ENCODE data around the gene ITPR2. TPM values are rescaled to one million over a fixed set of nuclear protein-coding genes. Genes with fewer than 3 reads are reported as not detected.
"Not testable (repeated sequence)": the region's sequence is repeated elsewhere in the genome, so short reads cannot be mapped to it uniquely, and the experiment has no call there.

Gene ITPR2
- total RNA-seq, 1 experiment from 2014 or later: 9.3 TPM

DNA sequence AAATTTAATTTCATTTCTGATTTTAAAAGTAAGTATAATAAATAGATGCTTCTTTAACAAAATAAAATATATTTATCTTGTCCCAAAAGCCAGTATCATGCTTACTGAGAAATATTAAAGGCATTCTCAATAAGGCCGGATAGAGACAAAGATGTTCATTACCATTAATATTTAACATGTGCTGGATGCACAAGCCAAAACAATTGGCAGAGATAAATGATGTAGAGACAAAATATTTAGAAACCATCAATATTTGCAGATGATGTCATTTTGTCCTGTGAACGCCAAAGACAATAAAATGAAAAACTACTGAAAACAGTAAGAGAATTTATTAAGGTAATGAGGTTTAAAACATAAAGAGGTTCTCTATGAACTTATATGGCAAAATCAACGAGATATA lies 313.5 kb downstream of the ITPR2 start:
- DNase-seq (ENCODE audit: low spot score): no peak

DNA sequence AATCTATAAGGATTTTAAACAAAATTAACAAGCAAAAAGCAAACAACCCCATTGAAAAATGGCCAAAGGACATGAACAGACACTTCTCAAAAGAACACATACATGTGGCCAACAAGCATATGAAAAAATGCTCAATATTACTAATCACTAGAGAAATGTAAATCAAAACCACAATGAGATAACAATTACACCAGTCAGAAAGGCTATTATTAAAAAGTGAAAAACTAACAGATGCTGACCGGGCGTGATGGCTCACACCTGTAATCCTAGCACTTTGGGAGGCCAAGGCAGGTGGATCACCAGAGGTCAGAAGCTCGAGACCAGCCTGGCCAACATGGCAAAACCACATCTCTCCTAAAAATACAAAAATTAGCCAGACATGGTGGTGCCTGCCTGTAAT lies 315.7 kb downstream of the ITPR2 start:
- not testable (repeated sequence) for DNase-seq (ENCODE audit: low spot score)

DNA sequence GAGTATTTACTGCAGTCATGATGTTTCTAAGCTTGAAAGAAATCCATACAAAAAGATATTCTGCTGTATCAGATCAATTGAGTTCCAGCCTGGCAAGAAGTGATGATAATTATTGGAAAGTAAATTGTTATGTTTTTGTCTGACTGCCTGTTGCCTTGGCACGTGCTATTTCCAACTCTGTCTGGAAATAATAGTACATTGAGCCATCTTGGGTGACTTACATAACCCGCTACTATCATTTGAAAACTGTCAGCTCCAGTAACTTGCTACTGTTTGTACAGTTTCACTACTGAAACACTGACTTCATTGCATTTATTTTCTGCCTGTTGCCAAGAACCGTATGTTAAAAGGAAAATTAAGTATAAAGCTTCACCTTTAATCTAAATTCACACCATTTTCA lies 318.6 kb downstream of the ITPR2 start:
- no peak for DNase-seq (ENCODE audit: low spot score)

GRCh38 chr12:26513363-26514043 lies 319.5 kb downstream of the ITPR2 start:
- DNase-seq (ENCODE audit: low spot score): no peak

DNA sequence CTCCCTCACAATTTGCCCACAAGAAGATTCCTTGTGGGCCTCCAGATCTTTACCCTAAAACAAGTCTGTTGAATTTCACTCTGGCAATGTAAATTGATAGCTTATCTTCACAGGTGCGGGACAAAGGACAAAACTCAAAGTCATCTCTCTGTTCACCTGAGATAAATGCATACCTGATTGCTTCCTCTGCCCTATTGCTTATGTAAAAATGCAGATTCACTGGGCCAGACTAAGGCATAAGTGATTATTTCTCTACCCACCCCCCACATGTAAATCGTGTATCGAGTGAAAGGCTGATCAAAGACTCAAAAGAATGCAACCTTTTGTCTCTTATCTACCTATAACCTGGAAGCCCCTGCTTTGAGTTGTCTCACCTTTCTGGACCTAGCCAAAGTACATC lies 320.8 kb downstream of the ITPR2 start:
- no peak for DNase-seq (ENCODE audit: low spot score)

DNA sequence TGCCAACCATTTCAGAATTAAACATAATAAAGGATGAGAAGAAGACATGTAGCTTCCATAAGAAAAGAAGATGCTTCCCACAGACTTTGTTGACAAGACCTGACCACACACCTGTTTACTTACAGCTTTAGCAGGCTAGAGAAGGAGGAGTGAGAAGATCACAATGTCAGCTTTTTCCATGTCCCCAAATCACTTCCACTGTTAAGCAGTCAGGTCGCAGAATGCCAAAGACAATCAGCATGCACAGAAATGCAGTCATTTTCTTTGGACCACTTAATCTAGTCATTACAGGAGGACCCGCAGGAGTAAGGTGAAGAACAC lies 322.7 kb downstream of the ITPR2 start:
- no peak for DNase-seq (ENCODE audit: low spot score)

- DNase-seq (ENCODE audit: low spot score): no peak
Measured at GRCh38 chr12:26507613-26508012, 325.4 kb downstream of the ITPR2 start.

GRCh38 chr12:26499979-26500640 lies 332.9 kb downstream of the ITPR2 start:
- no peak for DNase-seq (ENCODE audit: low spot score)

DNA sequence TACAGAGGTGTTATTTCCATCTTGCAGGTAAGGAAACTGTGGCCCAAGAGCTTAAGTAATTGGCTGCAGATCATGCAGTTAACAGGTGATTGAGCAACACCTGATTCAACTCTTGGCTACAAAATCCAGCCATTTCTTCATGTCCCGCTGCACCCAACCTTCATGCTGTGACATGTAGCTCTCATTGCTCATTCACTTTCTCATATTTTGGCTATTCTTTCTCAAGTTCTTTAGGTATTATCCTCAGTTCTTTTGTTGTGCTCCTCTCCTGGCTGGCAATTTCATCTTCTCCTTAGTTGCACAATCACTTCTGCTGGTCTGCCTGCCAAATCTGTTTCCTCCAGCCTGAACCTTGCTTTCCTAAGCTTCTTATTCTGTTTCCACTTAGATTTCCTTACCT lies 336.8 kb downstream of the ITPR2 start:
- no peak for DNase-seq (ENCODE audit: low spot score)

- DNase-seq (ENCODE audit: low spot score): no peak
Measured at GRCh38 chr12:26493656-26494055, 339.3 kb downstream of the ITPR2 start.

GRCh38 chr12:26492406-26492805 lies 340.6 kb downstream of the ITPR2 start:
- DNase-seq (ENCODE audit: low spot score): no peak

GRCh38 chr12:26489908-26490307 lies 343.1 kb downstream of the ITPR2 start:
- DNase-seq (ENCODE audit: low spot score): no peak

GRCh38 chr12:26488351-26488750 lies 344.6 kb downstream of the ITPR2 start:
- DNase-seq (ENCODE audit: low spot score): no peak

DNA sequence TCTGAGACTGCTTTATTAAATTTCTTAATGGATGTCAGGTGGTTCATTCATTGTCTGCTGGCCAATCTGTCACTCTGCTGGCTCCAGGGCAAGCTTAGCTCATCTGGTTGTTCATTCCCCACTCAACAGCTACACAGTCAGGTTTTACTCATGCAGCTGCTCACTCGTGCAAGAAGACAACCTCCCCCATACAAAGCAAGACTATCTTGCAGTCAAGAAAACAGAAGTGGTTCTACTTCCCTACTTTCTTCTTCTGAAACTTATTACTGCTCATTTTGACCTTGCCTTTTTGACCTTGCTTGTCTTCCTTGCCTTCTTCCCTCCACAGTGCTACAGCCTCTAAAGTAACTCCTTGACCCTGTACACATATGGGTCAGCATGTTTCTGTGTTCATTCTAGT lies 359.7 kb downstream of the ITPR2 start:
- no peak for DNase-seq (ENCODE audit: low spot score)

DNA sequence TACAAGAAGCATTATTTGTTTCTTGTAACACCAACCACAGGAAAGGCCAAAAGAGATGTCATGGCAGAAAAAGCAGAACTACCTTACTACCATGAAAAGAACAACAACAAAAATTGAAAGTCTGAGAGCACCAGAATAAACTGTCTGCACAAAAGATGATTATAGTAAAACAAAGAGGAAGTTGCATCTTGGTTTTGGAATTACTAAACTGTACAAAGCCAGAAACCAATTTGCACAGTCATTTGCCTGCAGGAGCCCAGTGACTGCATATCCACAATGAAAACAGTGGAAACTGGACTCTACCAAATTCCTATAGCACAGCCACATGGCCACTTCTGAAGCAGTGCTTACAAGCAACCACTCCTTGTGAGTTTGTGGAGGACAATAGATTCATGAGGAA lies 361.4 kb downstream of the ITPR2 start:
- DNase-seq (ENCODE audit: low spot score): peak; percentile 7

GRCh38 chr12:26469421-26470180 lies 363.4 kb downstream of the ITPR2 start:
- DNase-seq (ENCODE audit: low spot score): no peak

DNA sequence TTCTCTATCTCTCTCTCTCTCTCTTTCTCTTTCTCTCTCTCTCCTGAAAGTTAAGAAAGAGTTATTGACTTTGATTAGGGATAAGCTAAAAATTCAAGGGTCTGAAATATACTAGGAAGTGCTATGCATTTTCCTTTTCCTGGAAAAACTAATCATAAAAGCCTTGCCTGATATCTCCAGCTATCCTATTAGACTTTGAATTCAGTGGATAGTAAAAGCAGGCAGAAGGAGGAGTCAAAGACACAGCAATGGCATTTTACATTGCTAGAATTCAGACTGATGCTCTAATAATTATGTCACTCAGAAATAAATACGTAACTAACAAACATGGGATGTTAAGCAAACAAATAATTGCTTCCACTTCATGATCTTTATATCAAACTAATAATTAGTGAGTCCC lies 365.6 kb downstream of the ITPR2 start:
- no peak for DNase-seq (ENCODE audit: low spot score)

GRCh38 chr12:26466726-26467125 lies 366.3 kb downstream of the ITPR2 start:
- no peak for DNase-seq (ENCODE audit: low spot score)

DNA sequence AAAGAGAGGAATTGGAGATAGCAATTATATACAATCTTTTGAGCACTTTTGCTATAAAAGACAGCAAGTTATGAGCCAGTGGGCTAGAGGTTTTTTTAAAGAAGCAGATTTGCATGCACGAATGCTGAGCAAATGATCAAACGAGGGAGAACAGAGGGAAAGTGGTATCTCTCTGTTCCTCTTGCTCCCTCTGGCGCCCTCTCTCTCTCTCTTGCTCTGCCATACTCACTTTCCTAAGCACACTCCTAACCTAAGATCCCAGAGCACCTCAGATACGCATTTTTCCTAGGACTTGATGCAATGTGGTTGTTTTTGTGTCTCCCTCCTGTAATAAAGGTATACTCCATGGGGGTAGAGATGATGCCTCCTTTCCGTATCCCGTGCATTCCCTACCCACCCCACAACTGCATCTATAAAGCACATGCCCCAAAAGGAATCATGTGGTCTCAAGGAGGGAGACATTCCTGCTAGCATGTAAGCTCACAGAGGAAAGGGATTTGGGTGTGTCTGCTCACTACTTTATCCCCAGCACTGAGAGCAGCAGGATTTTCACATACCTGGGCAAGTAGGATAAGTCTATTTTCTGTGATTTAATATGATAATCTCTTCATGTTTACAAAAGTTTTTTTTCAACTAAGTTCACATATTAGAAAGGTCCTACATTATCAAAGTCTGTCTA lies 367.4 kb downstream of the ITPR2 start:
- DNase-seq (ENCODE audit: low spot score): peak; percentile 9

DNA sequence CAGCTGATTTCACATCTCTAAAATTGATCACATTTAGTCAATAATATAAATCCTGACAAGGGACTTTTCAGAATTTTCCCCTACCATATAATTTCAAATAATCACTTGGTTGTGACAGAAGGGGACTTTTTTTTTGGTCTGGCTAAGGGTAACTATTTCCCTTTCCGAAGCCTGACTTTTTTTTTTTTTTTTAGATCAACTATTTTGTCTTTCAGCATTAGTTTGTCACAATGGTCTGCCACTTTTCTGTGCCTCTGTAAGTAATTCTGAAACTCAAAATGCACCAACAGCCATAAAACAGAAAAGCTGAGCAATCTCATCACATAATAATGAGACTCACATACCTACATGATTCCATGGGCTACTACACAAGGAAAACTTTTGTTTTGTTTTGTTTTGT lies 371.2 kb downstream of the ITPR2 start:
- DNase-seq (ENCODE audit: low spot score): no peak

DNA sequence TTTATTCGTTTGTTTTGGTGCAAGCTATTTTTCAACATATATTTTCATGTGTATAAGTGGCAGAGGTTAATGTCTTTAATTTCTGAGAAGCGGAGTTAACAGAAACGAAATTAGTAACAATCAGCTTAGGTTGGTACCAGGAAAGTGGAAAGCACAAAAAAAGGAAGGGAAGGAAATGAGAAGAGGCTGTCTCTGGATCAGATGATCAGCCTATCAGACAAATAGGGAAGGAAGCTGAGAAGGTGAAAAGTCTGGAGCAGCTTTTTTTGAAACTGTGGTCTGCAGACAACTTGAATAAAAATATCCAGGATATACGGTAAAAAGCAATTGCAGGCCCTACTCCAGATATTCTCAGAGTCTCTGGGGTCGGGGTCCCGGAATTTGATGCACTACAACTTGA lies 372.6 kb downstream of the ITPR2 start:
- no peak for DNase-seq (ENCODE audit: low spot score)

DNA sequence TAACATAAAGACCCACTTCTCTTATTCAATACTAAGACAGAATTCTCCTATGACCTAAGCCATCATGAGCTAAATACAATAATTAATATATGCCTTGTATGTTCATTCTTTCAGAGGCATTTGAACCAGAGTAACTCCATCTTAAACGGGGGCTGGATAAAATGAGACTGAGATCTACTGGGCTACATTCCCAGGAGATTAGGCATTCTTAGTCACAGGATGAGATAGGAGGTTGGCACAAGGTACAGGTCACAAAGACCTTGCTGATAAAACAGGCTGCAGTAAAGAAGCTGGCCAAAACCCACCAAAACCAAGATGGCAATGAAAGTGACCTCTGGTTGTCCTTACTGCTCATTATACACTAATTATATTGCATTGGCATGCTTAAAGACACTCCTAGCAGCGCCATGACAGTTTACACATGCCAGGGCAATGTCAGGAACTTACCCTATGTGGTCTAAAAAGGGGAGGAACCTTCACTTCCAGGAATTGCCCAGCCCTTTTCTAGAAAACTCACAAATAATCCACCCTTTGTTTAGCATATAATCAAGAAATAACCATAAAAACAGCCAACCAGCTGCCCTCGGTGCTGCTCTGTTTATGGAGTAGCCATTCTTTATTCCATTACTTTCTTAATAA lies 376.9 kb downstream of the ITPR2 start:
- peak; percentile 38 for DNase-seq (ENCODE audit: low spot score)

Data from H4 (cell line).